Liver (tissue), 9 donors: ENCODE measurements around the gene VMAC. TPM values are rescaled to one million over a fixed set of nuclear protein-coding genes. Genes with fewer than 3 reads are reported as not detected.
A peak's percentile ranks its signal among the peaks of the same experiment; 100 is the strongest.

Experiments
- DNase-seq: peaks from one replicate; pipeline ENCODE4 v3.0.0-alpha.2; 2017; ENCODE audit warnings: low spot score
- H3K27ac ChIP-seq, 2 donors: one replicate each; pipeline ENCODE4 v1.7.0; 2013; ENCODE audit warnings: inconsistent platforms in 2 of 2, low read length in 2 of 2, control low read depth in 1 of 2, low read depth in 1 of 2, mild to moderate bottlenecking in 1 of 2
- H3K27me3 ChIP-seq, 4 donors: one replicate each; pipeline versions ENCODE4 v1.6.1 to v1.7.0; 2013; ENCODE audit warnings: low read length in 3 of 4, inconsistent platforms in 1 of 4, mild to moderate bottlenecking in 1 of 4, moderate library complexity in 1 of 4; ENCODE audit not compliant: control insufficient read depth in 4 of 4, insufficient read depth in 4 of 4
- H3K36me3 ChIP-seq, 4 donors: one replicate each; pipeline versions ENCODE4 v1.6.1 to v1.7.0; 2013; ENCODE audit warnings: low read length in 3 of 4, mild to moderate bottlenecking in 3 of 4, low read depth in 1 of 4, moderate library complexity in 1 of 4; ENCODE audit not compliant: control insufficient read depth in 4 of 4, insufficient read depth in 3 of 4
- H3K4me1 ChIP-seq, 4 donors: one replicate each; pipeline versions ENCODE4 v1.6.1 to v1.7.0; 2013; ENCODE audit warnings: low read length in 3 of 4, mild to moderate bottlenecking in 3 of 4, moderate library complexity in 1 of 4; ENCODE audit not compliant: control insufficient read depth in 4 of 4, insufficient read depth in 4 of 4
- H3K4me3 ChIP-seq, 3 donors: one replicate each; pipeline versions ENCODE4 v1.6.1 to v1.7.0; 2013; ENCODE audit warnings: low read length in 3 of 3, control low read depth in 1 of 3, low read depth in 1 of 3, mild to moderate bottlenecking in 1 of 3
- H3K9ac ChIP-seq, 2 donors: one replicate each; pipeline ENCODE4 v1.7.0; 2013; ENCODE audit warnings: low read length in 2 of 2, mild to moderate bottlenecking in 2 of 2, moderate library complexity in 2 of 2, control low read depth in 1 of 2, low read depth in 1 of 2
- H3K9me3 ChIP-seq, 4 donors: one replicate each; pipeline versions ENCODE4 v1.6.1 to v1.7.0; 2013; ENCODE audit warnings: low read length in 3 of 4; ENCODE audit not compliant: control insufficient read depth in 4 of 4
- FOXA2 ChIP-seq: IDR thresholded peaks from 2 replicates; pipeline ENCODE4 v1.6.1; 2016; ENCODE audit warnings: antibody characterized with exemption
- HNF4A ChIP-seq, 2 donors: conservative IDR thresholded peaks; 2 replicates each; pipeline ENCODE4 v1.6.1; 2016; ENCODE audit warnings: antibody characterized with exemption in 2 of 2, mild to moderate bottlenecking in 2 of 2
- HNF4G ChIP-seq: IDR thresholded peaks from 2 replicates; pipeline ENCODE4 v1.6.1; 2016; ENCODE audit warnings: antibody characterized with exemption
- NR2F2 ChIP-seq: IDR thresholded peaks from 2 replicates; pipeline ENCODE4 v1.6.1; 2016; ENCODE audit warnings: antibody characterized with exemption
- RAD21 ChIP-seq, 2 donors: IDR thresholded peaks; 2 replicates each; pipeline ENCODE4 v1.6.1; 2016; ENCODE audit warnings: antibody characterized with exemption in 2 of 2, mild to moderate bottlenecking in 2 of 2
- REST ChIP-seq: IDR thresholded peaks from 2 replicates; pipeline ENCODE4 v1.6.1; 2016; ENCODE audit warnings: antibody characterized with exemption, mild to moderate bottlenecking
- RXRA ChIP-seq, 2 donors: IDR thresholded peaks; 2 replicates each; pipeline ENCODE4 v1.6.1; 2017 to 2018; ENCODE audit warnings: antibody characterized with exemption in 2 of 2, mild to moderate bottlenecking in 1 of 2
- SP1 ChIP-seq: IDR thresholded peaks from 2 replicates; pipeline ENCODE4 v1.6.1; 2018; ENCODE audit warnings: antibody characterized with exemption, mild to moderate bottlenecking
- TAF1 ChIP-seq: conservative IDR thresholded peaks from 2 replicates; pipeline ENCODE4 v1.6.1; 2016; ENCODE audit warnings: antibody characterized with exemption, mild to moderate bottlenecking
- YY1 ChIP-seq: IDR thresholded peaks from 2 replicates; pipeline ENCODE4 v1.6.1; 2016; ENCODE audit warnings: antibody characterized with exemption, mild to moderate bottlenecking
- WGBS: extraction: QIAGEN DNeasy Blood & Tissue Kit; methylation state at CpG from one replicate; pipeline ENCODE4 v1.1.7; 2013; 5-methylcytosine and 5-hydroxymethylcytosine counted together
- polyA plus RNA-seq, 2 donors: library from polyadenylated mRNA; stranded (reverse) in 1 of 2; unstranded in 1 of 2; fragments of 200-250 nt in 1 of 2; fragments of >200 nt in 1 of 2; fragmentation: Nextera tagmentation in 1 of 2; extraction: Ambion mirVana in 1 of 2; gene quantifications; one replicate each; pipeline versions ENCODE4 v1.2.1 to v1.2.3, GENCODE V29; 2013 to 2015
- total RNA-seq, 2 donors: library from RNA; depleted of rRNA; stranded (reverse); fragments of >200 nt; gene quantifications; one replicate each; pipeline ENCODE4 v1.2.3, GENCODE V29; 2014
- donor health status: healthy.
- donor health status: healthy.
- donor health status: healthy.
- donor health status: healthy.
- donor health status: healthy.

The VMAC gene
- total and polyA plus RNA-seq, 4 donors = 1.2 to 7.7 (median 2.6) TPM

GRCh38 chr19:5941673-5942072 lies 37.0 kb downstream of the VMAC start:
- Histone ChIP-seq H3K9me3 (no peaks in the 10 kb centered on the region), H3K27me3 (no peaks in the 10 kb centered on the region), H3K36me3 (peaks cover 3 to 18% (median 7%) of the 10 kb centered on the region in 4 donors), H3K4me3 (no peak overlapping the region), H3K4me1 (peaks cover 0 to 16% (median 12%) of the 10 kb centered on the region in 4 donors), H3K9ac (no peak overlapping the region), H3K27ac (no peak overlapping the region)
- WGBS = 41% methylated on average over 11 of the region's 11 CpGs
- DNase-seq = no peak
- TF ChIP-seq RXRA (IDR thresholded peaks at IDR 0.05) (peak; percentile 26 to 45), HNF4A (conservative IDR thresholded peaks at IDR 0.05) (peak; percentile 33 to 37), SP1 (no peak)

- Histone ChIP-seq H3K4me1 (peaks cover 0 to 17% (median 10%) of the 10 kb centered on the region in 4 donors), H3K27ac (no peak overlapping the region), H3K36me3 (peaks cover 3 to 18% (median 6%) of the 10 kb centered on the region in 4 donors), H3K4me3 (no peak overlapping the region), H3K9ac (no peak overlapping the region), H3K9me3 (no peaks in the 10 kb centered on the region), H3K27me3 (no peaks in the 10 kb centered on the region)
- WGBS = 90% methylated on average over 10 of the region's 10 CpGs
- DNase-seq = no peak
- TF ChIP-seq RXRA (IDR thresholded peaks at IDR 0.05) (no peak), YY1 (no peak), RAD21 (IDR thresholded peaks at IDR 0.05) (no peak), FOXA2 (no peak)
Observed at GRCh38 chr19:5943045-5943444, 38.4 kb downstream of the VMAC start.

GRCh38 chr19:5943623-5944022 lies 39.0 kb downstream of the VMAC start:
- TF ChIP-seq TAF1 = no peak
- TF ChIP-seq NR2F2 = no peak
- no peak for TF ChIP-seq RAD21 (IDR thresholded peaks at IDR 0.05)
- no peak for TF ChIP-seq RXRA (IDR thresholded peaks at IDR 0.05)
- WGBS = 83% methylated on average over 10 of the region's 10 CpGs
- Histone ChIP-seq H3K27ac (no peak overlapping the region), H3K9me3 (no peaks in the 10 kb centered on the region), H3K4me1 (peaks cover 1 to 19% (median 12%) of the 10 kb centered on the region in 4 donors), H3K36me3 (peaks cover 3 to 18% (median 6%) of the 10 kb centered on the region in 4 donors), H3K4me3 (no peak overlapping the region), H3K9ac (no peak overlapping the region), H3K27me3 (no peaks in the 10 kb centered on the region)
- DNase-seq = no peak

- H3K9me3 ChIP-seq = no peaks in the 10 kb centered on the region
- H3K27ac ChIP-seq = peak overlapping the region; percentile 28 to 43
- H3K27me3 ChIP-seq = no peaks in the 10 kb centered on the region
- H3K4me3 ChIP-seq = no peak overlapping the region
- WGBS = 76% methylated on average over 13 of the region's 13 CpGs
- TF ChIP-seq REST = peak; percentile 18
- TF ChIP-seq NR2F2 = peak; percentile 28
- no peak for TF ChIP-seq HNF4G
- H3K4me1 ChIP-seq = peaks cover 4 to 41% (median 25%) of the 10 kb centered on the region in 4 donors
- peaks cover 0 to 4% (median 0%) of the 10 kb centered on the region in 4 donors for H3K36me3 ChIP-seq
- no peak overlapping the region for H3K9ac ChIP-seq
- no peak for DNase-seq
Observed at GRCh38 chr19:5947435-5947834, 42.8 kb downstream of the VMAC start.
